Keratinocyte (primary cell): ENCODE measurements around the gene KIF25. TPM values are rescaled to one million over a fixed set of nuclear protein-coding genes. Genes with fewer than 3 reads are reported as not detected.

Experiments
- DNase-seq: peaks from one replicate; pipeline ENCODE4 v3.0.0-alpha.2; 2011; ENCODE audit warnings: low read depth, missing footprints, low spot score
- FAIRE-seq: peaks from 2 replicates; lab custom pipeline; 2011; peaks lifted over from hg19 to GRCh38; lab: Jason Lieb, UNC
- H2AFZ ChIP-seq: 2 replicates; pipeline ENCODE4 v1.6.0; 2012; ENCODE audit warnings: low read length, control low read depth, inconsistent platforms; ENCODE audit not compliant: control insufficient read depth
- H3K27ac ChIP-seq: 2 replicates; pipeline ENCODE4 v1.5.1; 2011; ENCODE audit warnings: low read length; ENCODE audit not compliant: control insufficient read depth, insufficient read depth
- H3K27me3 ChIP-seq: 3 replicates; pipeline ENCODE4 v1.6.0; 2011; ENCODE audit warnings: low read length; ENCODE audit not compliant: control insufficient read depth, insufficient read depth; ENCODE audit errors: extremely low read depth
- H3K36me3 ChIP-seq, 2 experiments: 2 replicates in 1 of 2; 3 replicates in 1 of 2; pipeline ENCODE4 v1.5.1; 2011; ENCODE audit warnings: low read length in 2 of 2, mild to moderate bottlenecking in 1 of 2; ENCODE audit not compliant: control insufficient read depth in 2 of 2, insufficient read depth in 2 of 2; ENCODE audit errors: extremely low read depth in 1 of 2
- H3K4me1 ChIP-seq: 3 replicates; pipeline ENCODE4 v1.5.1; 2011; ENCODE audit warnings: low read length; ENCODE audit not compliant: control insufficient read depth, insufficient read depth; ENCODE audit errors: extremely low read depth
- H3K4me2 ChIP-seq: 3 replicates; pipeline ENCODE4 v1.6.0; 2011; ENCODE audit warnings: low read depth, low read length; ENCODE audit not compliant: control insufficient read depth, insufficient read depth; ENCODE audit errors: extremely low read depth
- H3K4me3 ChIP-seq, 3 experiments: fragments of 200-600 bp in 1 of 3; sonication (generic) in 1 of 3; 2 replicates in 2 of 3; 3 replicates in 1 of 3; pipeline ENCODE4 v1.5.1; 2011 to 2016; ENCODE audit warnings: low read length in 3 of 3, mild to moderate bottlenecking in 3 of 3, control low read depth in 2 of 3, inconsistent platforms in 1 of 3, low read depth in 1 of 3, mixed read lengths in 1 of 3, mixed run types in 1 of 3, moderate library complexity in 1 of 3; ENCODE audit not compliant: control insufficient read depth in 2 of 3, insufficient read depth in 2 of 3; ENCODE audit errors: extremely low read depth in 1 of 3
- H3K79me2 ChIP-seq: 2 replicates; pipeline ENCODE4 v1.6.0; 2012; ENCODE audit warnings: low read length; ENCODE audit not compliant: control insufficient read depth, insufficient read depth
- H3K9ac ChIP-seq: 3 replicates; pipeline ENCODE4 v1.6.0; 2011; ENCODE audit warnings: low read length; ENCODE audit not compliant: control insufficient read depth, insufficient read depth; ENCODE audit errors: extremely low read depth
- H3K9me1 ChIP-seq: 3 replicates; pipeline ENCODE4 v1.6.0; 2011; ENCODE audit warnings: low read length; ENCODE audit not compliant: control insufficient read depth, insufficient read depth; ENCODE audit errors: extremely low read depth
- H3K9me3 ChIP-seq: 2 replicates; pipeline ENCODE4 v1.5.1; 2012; ENCODE audit warnings: low read depth, low read length; ENCODE audit not compliant: control insufficient read depth
- H4K20me1 ChIP-seq: 3 replicates; pipeline ENCODE4 v1.6.0; 2011; ENCODE audit warnings: low read length; ENCODE audit not compliant: control insufficient read depth, insufficient read depth; ENCODE audit errors: extremely low read depth
- EZH2 ChIP-seq: IDR thresholded peaks from one replicate; pipeline ENCODE4 v1.6.1; 2012; ENCODE audit warnings: inconsistent platforms, mild to moderate bottlenecking, low read length, moderate library complexity
- dilution Hi-C: fragments of 300-500 bp; cut with MboI; formaldehyde crosslinking; loops from one replicate; pipeline ENCODE4 v1.7.0; 2020; ENCODE audit warnings: low sequenced_read_pairs; ENCODE audit not compliant: extremely low pct_ligation_motif_present
- polyA plus RNA-seq, 5 experiments: library from polyadenylated mRNA; depleted of rRNA in 3 of 5; stranded (reverse) in 3 of 5; stranded (forward) in 1 of 5; unstranded in 1 of 5; fragments of >200 nt; gene quantifications; 1 replicate in 1 of 5; 2 replicates in 3 of 5; 3 replicates in 1 of 5; pipeline versions ENCODE4 v1.2.1 to v1.2.3, GENCODE V29; 2011 to 2012; ENCODE audit warnings: missing spikeins in 2 of 5, low read depth in 1 of 5, low replicate concordance in 1 of 5
- TF ChIP-seq, protein P1 (sequence below), 3 experiments: IDR thresholded peaks in 1 of 3; conservative IDR thresholded peaks in 1 of 3; optimal IDR thresholded peaks in 1 of 3; 2 replicates in 2 of 3; 3 replicates in 1 of 3; pipeline versions ENCODE3 to v1.5.1; 2011; ENCODE audit warnings: low read length in 3 of 3, mild to moderate bottlenecking in 3 of 3, moderate library complexity in 2 of 3, control low read depth in 1 of 3, inconsistent platforms in 1 of 3; ENCODE audit not compliant: insufficient read depth in 2 of 3; ENCODE audit errors: extremely low read depth in 1 of 3

Gene KIF25
- polyA plus RNA-seq, 1 donor (not counting 4 experiments of a cell fraction or from before 2014, with no cell fraction given): not detected

DNA sequence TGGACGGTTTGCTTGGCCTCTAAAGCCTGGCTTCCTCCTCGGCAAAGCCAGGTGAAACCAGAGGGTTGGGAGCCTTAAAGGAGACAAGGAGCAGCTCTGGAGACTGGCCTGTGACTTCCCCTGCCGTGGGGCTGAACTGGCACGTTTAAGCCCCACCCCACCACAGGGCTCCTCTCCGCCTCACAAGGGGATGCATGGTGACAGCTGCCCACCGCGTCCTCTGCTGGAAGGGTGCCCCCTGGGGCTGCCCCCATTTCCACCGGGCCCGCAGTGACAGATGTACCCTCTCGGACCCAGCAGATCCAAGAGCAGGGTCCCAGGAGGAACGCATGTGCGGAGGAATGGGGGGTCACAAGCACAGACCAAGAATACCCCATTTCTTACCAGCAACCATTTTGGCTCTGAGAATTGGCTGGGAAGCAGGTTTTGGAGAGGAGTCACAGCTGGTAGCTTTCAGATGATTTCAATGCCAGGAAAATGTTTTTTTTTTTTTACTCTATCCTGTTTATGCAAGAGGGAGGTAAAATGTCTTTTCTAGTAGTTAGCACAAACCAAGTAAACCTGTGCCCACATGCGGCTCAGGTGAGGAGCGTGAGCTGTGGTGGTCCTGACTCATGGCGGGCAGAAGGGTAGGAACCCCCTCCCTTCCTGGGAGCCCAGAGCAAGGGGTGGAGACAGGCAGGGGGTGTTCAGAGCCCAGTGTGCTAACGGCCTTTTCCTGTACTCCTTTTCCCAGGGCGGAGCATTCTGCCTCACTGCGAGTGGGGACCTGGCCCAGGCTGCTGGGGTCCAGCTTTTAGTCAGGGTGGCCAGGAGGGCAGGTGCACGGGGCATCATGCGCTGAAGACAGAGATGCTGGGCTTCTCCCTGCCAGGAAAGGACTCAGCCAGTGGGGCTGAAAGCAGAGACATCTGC lies 48.5 kb downstream of the KIF25 start:
- FAIRE-seq: no peak

DNA sequence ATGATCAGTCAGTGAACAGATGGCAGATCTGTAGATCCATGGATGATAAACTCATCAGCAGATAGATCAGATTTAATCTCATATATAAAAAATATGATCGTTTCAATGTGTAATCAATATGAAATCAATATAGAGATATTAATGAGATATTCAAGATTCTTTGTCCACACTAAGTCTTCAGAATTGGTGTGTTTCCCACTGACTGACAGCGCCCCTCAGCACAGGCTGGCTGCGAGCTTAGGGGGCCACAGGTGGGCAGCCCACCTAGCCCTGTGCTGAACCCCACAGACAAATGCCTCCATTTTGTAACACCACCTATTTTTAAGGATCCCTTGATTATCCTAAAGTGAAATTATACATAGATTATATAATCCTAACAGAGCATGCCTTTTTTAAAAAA lies 49.2 kb downstream of the KIF25 start:
- H2AFZ ChIP-seq: no peak overlapping the region

More for the DNA sequence above, 48.5 kb downstream of the KIF25 start:
- no peaks in the 10 kb centered on the region for H3K79me2 ChIP-seq
- H2AFZ ChIP-seq: no peak overlapping the region
- H3K9ac ChIP-seq: no peak overlapping the region
- no peak for DNase-seq
- no peaks in the 10 kb centered on the region for H3K9me1 ChIP-seq
- peaks cover 1% of the 10 kb centered on the region for H3K9me3 ChIP-seq
- no peaks in the 10 kb centered on the region for H3K4me1 ChIP-seq
- no peak for TF ChIP-seq EZH2
- TF ChIP-seq, protein P1, sequence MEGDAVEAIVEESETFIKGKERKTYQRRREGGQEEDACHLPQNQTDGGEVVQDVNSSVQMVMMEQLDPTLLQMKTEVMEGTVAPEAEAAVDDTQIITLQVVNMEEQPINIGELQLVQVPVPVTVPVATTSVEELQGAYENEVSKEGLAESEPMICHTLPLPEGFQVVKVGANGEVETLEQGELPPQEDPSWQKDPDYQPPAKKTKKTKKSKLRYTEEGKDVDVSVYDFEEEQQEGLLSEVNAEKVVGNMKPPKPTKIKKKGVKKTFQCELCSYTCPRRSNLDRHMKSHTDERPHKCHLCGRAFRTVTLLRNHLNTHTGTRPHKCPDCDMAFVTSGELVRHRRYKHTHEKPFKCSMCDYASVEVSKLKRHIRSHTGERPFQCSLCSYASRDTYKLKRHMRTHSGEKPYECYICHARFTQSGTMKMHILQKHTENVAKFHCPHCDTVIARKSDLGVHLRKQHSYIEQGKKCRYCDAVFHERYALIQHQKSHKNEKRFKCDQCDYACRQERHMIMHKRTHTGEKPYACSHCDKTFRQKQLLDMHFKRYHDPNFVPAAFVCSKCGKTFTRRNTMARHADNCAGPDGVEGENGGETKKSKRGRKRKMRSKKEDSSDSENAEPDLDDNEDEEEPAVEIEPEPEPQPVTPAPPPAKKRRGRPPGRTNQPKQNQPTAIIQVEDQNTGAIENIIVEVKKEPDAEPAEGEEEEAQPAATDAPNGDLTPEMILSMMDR (optimal IDR thresholded peaks at IDR 0.05 in 1 of 3, IDR thresholded peaks at IDR 0.05 in 1 of 3, conservative IDR thresholded peaks at IDR 0.05 in 1 of 3; ENCODE audit: extremely low read depth in 1 of 3, insufficient read depth in 2 of 3, low read length in 3 of 3): no peak
- no peaks in the 10 kb centered on the region for H4K20me1 ChIP-seq
- no peak overlapping the region for H3K27ac ChIP-seq
- H3K4me3 ChIP-seq: no peak overlapping the region
- H3K27me3 ChIP-seq: no peaks in the 10 kb centered on the region
- dilution Hi-C loops: no loop called here
- H3K36me3 ChIP-seq: no peaks in the 10 kb centered on the region
- no peak overlapping the region for H3K4me2 ChIP-seq

More for the DNA sequence above, 49.2 kb downstream of the KIF25 start:
- no peak overlapping the region for H3K27ac ChIP-seq
- dilution Hi-C loops: no loop called here
- TF ChIP-seq EZH2: no peak
- TF ChIP-seq, protein P1 (optimal IDR thresholded peaks at IDR 0.05 in 1 of 3, IDR thresholded peaks at IDR 0.05 in 1 of 3, conservative IDR thresholded peaks at IDR 0.05 in 1 of 3; ENCODE audit: extremely low read depth in 1 of 3, insufficient read depth in 2 of 3, low read length in 3 of 3): no peak
- no peak for FAIRE-seq
- H3K4me3 ChIP-seq: no peak overlapping the region
- no peaks in the 10 kb centered on the region for H3K27me3 ChIP-seq
- H3K79me2 ChIP-seq: no peaks in the 10 kb centered on the region
- H4K20me1 ChIP-seq: no peaks in the 10 kb centered on the region
- H3K9me1 ChIP-seq: no peaks in the 10 kb centered on the region
- H3K9me3 ChIP-seq: no peaks in the 10 kb centered on the region
- H3K4me2 ChIP-seq: no peak overlapping the region
- no peak overlapping the region for H3K9ac ChIP-seq
- no peaks in the 10 kb centered on the region for H3K4me1 ChIP-seq
- DNase-seq: no peak
- no peaks in the 10 kb centered on the region for H3K36me3 ChIP-seq
